ENCODE measurements around the gene MT4. TPM values are rescaled to one million over a fixed set of nuclear protein-coding genes. Genes with fewer than 3 reads are reported as not detected.

Gene MT4
- polyA plus RNA-seq, 4 donors: not detected

DNA sequence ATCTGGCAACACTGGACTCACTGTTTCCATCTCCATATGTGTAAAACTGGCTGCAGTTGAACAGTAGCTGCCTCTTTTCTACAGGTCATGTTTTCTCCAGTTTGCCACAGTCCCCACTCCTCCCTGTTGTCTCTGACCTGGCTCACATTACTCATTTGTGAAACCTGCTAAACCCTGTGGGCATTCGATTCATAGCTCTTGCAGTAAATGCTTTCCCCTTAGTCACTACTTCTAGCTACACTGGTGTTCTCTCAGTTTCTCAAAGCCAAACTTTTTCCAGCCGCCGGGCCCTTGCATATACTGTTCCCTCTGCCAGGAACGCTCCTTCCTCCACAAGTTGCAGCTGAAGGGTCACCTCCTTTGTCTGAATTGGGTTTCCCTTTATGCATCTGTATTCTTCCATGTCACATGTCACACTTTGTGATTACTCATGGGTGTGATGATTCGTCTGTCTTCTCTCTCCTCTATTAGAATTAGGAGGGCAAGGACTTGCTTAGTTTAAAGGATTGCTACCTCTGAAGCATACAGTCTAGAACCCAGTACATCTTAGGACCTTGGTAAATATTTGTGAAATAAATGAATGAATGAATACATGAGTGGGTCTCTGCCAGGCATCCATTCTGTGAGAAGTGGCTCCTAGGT is 15.0 kb upstream of the MT4 start:
- FAIRE-seq (no peak), DNase-seq (no peak)
- WGBS, 3 donors: 80 to 89% (median 85%) methylated on average over 5 of the region's 5 CpGs
- Histone ChIP-seq H3K4me1 (ENCODE audit: control insufficient read depth in 3 of 3, insufficient read depth in 2 of 3, low read depth in 1 of 3, low read length in 2 of 3) (no peaks in the 10 kb centered on the region), H3K36me3 (ENCODE audit: control insufficient read depth in 3 of 3, insufficient read depth in 2 of 3, low read depth in 1 of 3, low read length in 3 of 3) (no peaks in the 10 kb centered on the region), H3K9me3 (ENCODE audit: control insufficient read depth in 2 of 2, insufficient read depth in 1 of 2, low read depth in 1 of 2, low read length in 1 of 2) (no peaks in the 10 kb centered on the region), H3K27me3 (ENCODE audit: control insufficient read depth in 3 of 3, insufficient read depth in 3 of 3, low read length in 3 of 3) (no peaks in the 10 kb centered on the region), H3K4me3 (ENCODE audit: low read depth in 1 of 3, low read length in 3 of 3) (no peak overlapping the region), H3K27ac (ENCODE audit: low read depth in 1 of 3, low read length in 2 of 3) (no peak overlapping the region)

DNA sequence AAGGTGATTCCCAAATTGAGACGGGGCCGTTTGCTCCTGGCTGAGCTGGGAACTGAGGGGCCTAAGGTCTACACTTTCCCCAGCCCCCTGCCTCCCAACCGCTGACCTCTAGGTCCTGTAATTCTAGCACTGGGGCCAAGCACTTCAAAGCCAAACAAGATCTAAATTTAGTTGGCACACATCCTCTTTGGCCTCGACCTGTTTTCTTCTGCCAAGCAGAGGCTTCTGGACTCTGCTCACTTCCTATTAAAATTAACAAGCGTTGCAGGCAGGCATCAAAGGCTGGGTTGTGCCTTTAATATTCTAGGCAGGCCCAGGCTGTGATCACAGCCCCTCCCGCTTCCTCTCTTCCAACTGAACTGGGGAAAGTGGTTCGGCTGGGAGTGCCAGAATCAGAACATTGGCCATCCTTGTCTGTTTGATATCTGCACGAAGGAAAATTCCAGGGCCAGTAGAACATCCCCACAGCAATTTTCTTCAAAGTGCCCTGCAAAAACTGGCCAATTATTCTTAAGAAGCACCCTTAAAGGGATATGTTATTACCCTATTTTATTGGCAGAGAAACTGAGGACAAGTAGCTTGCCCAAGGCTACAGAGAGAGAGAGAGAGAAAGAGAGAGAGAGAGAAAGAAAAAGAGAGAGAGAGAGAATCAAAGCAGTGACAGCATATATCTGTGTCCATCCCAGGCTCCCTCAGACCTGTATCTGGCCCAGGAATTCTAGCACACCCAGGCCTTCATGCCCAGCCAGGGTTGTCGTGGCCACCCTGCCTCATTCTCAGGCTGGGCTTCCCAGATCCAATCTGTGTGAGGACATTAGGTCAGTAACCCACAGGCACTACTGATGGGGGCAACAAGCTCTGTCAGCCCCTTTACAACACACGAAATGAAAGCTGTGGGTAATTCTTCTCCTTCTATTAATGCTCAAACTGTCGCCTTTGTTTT is 12.8 kb upstream of the MT4 start:
- Histone ChIP-seq H3K9me3 (ENCODE audit: control insufficient read depth in 2 of 2, insufficient read depth in 1 of 2, low read depth in 1 of 2, low read length in 1 of 2) (no peaks in the 10 kb centered on the region), H3K27ac (ENCODE audit: low read depth in 1 of 3, low read length in 2 of 3) (no peak overlapping the region), H3K4me3 (ENCODE audit: low read depth in 1 of 3, low read length in 3 of 3) (no peak overlapping the region), H3K4me1 (ENCODE audit: control insufficient read depth in 3 of 3, insufficient read depth in 2 of 3, low read depth in 1 of 3, low read length in 2 of 3) (no peaks in the 10 kb centered on the region), H3K36me3 (ENCODE audit: control insufficient read depth in 3 of 3, insufficient read depth in 2 of 3, low read depth in 1 of 3, low read length in 3 of 3) (no peaks in the 10 kb centered on the region), H3K27me3 (ENCODE audit: control insufficient read depth in 3 of 3, insufficient read depth in 3 of 3, low read length in 3 of 3) (peaks cover 0 to 3% (median 0%) of the 10 kb centered on the region in 3 donors)
- 20 to 36% (median 30%) methylated on average over 11 of the region's 11 CpGs for WGBS, 3 donors
- DNase-seq (peak; percentile 28 to 64), FAIRE-seq (no peak)

GRCh38 chr16:56554441-56554840 is 10.4 kb upstream of the MT4 start:
- Histone ChIP-seq H3K4me3 (ENCODE audit: low read depth in 1 of 3, low read length in 3 of 3) (no peak overlapping the region), H3K4me1 (ENCODE audit: control insufficient read depth in 3 of 3, insufficient read depth in 2 of 3, low read depth in 1 of 3, low read length in 2 of 3) (no peaks in the 10 kb centered on the region), H3K27ac (ENCODE audit: low read depth in 1 of 3, low read length in 2 of 3) (no peak overlapping the region), H3K27me3 (ENCODE audit: control insufficient read depth in 3 of 3, insufficient read depth in 3 of 3, low read length in 3 of 3) (peaks cover 0 to 7% (median 0%) of the 10 kb centered on the region in 3 donors), H3K9me3 (ENCODE audit: control insufficient read depth in 2 of 2, insufficient read depth in 1 of 2, low read depth in 1 of 2, low read length in 1 of 2) (no peaks in the 10 kb centered on the region), H3K36me3 (ENCODE audit: control insufficient read depth in 3 of 3, insufficient read depth in 2 of 3, low read depth in 1 of 3, low read length in 3 of 3) (no peaks in the 10 kb centered on the region)
- no peak for DNase-seq
- WGBS, 3 donors: 89 to 93% (median 93%) methylated on average over 10 of the region's 10 CpGs
- FAIRE-seq: no peak

DNA sequence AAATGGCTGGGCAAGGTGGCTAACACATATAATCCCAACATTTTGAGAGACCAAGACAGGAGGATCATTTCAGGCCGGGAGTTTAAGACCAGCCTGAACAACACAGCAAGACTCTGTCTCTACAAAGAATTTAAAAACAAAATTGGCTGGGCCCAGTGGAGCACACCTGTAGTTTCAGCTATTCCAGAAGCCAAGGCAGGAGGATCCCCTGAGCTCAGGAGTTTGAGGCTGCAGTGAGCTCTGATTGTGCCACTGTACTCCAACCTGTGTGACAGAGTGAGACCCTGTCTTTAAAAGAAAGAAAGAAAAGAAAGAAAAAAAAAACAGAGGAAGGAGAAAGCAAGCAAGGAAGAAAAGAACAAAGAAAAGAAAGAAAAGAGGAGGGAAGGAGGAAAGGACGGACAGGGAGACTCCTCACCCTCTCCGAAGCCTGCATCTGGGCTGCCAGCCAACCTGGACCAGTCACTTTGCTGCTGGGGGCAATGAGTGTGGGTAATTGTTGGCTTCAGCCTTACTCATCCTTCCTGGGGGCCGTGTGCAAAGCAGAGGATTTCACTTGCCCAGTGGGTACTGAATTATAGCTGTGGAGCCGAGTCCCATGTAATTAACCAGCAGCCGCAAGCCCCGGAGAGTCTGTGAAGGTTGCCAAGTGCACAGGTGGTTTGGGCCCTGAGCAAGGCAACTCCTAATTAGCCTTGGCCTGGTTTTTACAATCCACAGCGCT is 6.7 kb upstream of the MT4 start:
- FAIRE-seq: no peak
- no peak for DNase-seq
- Histone ChIP-seq H3K27ac (ENCODE audit: low read depth in 1 of 3, low read length in 2 of 3) (no peak overlapping the region), H3K4me3 (ENCODE audit: low read depth in 1 of 3, low read length in 3 of 3) (no peak overlapping the region), H3K9me3 (ENCODE audit: control insufficient read depth in 2 of 2, insufficient read depth in 1 of 2, low read depth in 1 of 2, low read length in 1 of 2) (no peaks in the 10 kb centered on the region), H3K27me3 (ENCODE audit: control insufficient read depth in 3 of 3, insufficient read depth in 3 of 3, low read length in 3 of 3) (peaks cover 0 to 7% (median 0%) of the 10 kb centered on the region in 3 donors), H3K4me1 (ENCODE audit: control insufficient read depth in 3 of 3, insufficient read depth in 2 of 3, low read depth in 1 of 3, low read length in 2 of 3) (no peaks in the 10 kb centered on the region), H3K36me3 (ENCODE audit: control insufficient read depth in 3 of 3, insufficient read depth in 2 of 3, low read depth in 1 of 3, low read length in 3 of 3) (no peaks in the 10 kb centered on the region)
- WGBS, 3 donors: 30 to 54% (median 34%) methylated on average over 8 of the region's 8 CpGs

GRCh38 chr16:56559109-56559508 is 5.8 kb upstream of the MT4 start:
- Histone ChIP-seq H3K4me1 (ENCODE audit: control insufficient read depth in 3 of 3, insufficient read depth in 2 of 3, low read depth in 1 of 3, low read length in 2 of 3) (no peaks in the 10 kb centered on the region), H3K9me3 (ENCODE audit: control insufficient read depth in 2 of 2, insufficient read depth in 1 of 2, low read depth in 1 of 2, low read length in 1 of 2) (no peaks in the 10 kb centered on the region), H3K27ac (ENCODE audit: low read depth in 1 of 3, low read length in 2 of 3) (no peak overlapping the region), H3K4me3 (ENCODE audit: low read depth in 1 of 3, low read length in 3 of 3) (no peak overlapping the region), H3K36me3 (ENCODE audit: control insufficient read depth in 3 of 3, insufficient read depth in 2 of 3, low read depth in 1 of 3, low read length in 3 of 3) (no peaks in the 10 kb centered on the region), H3K27me3 (ENCODE audit: control insufficient read depth in 3 of 3, insufficient read depth in 3 of 3, low read length in 3 of 3) (peaks cover 0 to 7% (median 0%) of the 10 kb centered on the region in 3 donors)
- FAIRE-seq (no peak), DNase-seq (no peak)
- 82 to 89% (median 87%) methylated on average over 4 of the region's 4 CpGs for WGBS, 3 donors

- FAIRE-seq (no peak), DNase-seq (no peak)
- Histone ChIP-seq H3K9me3 (ENCODE audit: control insufficient read depth in 2 of 2, insufficient read depth in 1 of 2, low read depth in 1 of 2, low read length in 1 of 2) (no peaks in the 10 kb centered on the region), H3K4me3 (ENCODE audit: low read depth in 1 of 3, low read length in 3 of 3) (no peak overlapping the region), H3K27ac (ENCODE audit: low read depth in 1 of 3, low read length in 2 of 3) (no peak overlapping the region), H3K27me3 (ENCODE audit: control insufficient read depth in 3 of 3, insufficient read depth in 3 of 3, low read length in 3 of 3) (peaks cover 0 to 7% (median 0%) of the 10 kb centered on the region in 3 donors), H3K4me1 (ENCODE audit: control insufficient read depth in 3 of 3, insufficient read depth in 2 of 3, low read depth in 1 of 3, low read length in 2 of 3) (no peaks in the 10 kb centered on the region), H3K36me3 (ENCODE audit: control insufficient read depth in 3 of 3, insufficient read depth in 2 of 3, low read depth in 1 of 3, low read length in 3 of 3) (no peaks in the 10 kb centered on the region)
- 47 to 62% (median 57%) methylated on average over 1 of the region's 1 CpG for WGBS, 3 donors
Measured at GRCh38 chr16:56560447-56560846, 4.4 kb upstream of the MT4 start.

DNA sequence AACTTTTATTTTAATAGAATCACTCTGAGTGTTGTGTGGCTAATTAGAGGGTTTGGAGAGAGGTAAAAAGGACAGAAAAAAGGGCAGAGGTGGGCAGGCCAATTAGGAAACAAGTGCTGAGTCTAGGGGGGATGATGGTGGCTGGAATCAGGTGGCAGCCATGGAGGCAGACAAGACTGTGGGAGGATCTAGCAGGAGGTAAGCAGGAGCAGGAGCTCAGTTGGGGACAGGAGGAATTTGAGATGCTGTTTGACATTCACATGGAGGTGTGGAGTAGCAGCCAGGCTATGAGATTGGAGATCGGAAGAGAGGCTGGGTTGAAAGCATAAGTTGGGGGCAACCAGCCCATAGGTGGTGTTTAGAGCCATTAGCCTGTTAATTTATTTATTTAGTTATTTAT is 3.7 kb upstream of the MT4 start:
- no peak overlapping the region for H3K4me3 ChIP-seq (ENCODE audit: low read depth in 1 of 3, low read length in 3 of 3)
- H3K36me3 ChIP-seq (ENCODE audit: control insufficient read depth in 3 of 3, insufficient read depth in 2 of 3, low read depth in 1 of 3, low read length in 3 of 3): no peaks in the 10 kb centered on the region
- H3K27ac ChIP-seq (ENCODE audit: low read depth in 1 of 3, low read length in 2 of 3): no peak overlapping the region
- H3K9me3 ChIP-seq (ENCODE audit: control insufficient read depth in 2 of 2, insufficient read depth in 1 of 2, low read depth in 1 of 2, low read length in 1 of 2): no peaks in the 10 kb centered on the region
- WGBS, 3 donors: 78 to 91% (median 88%) methylated on average over 1 of the region's 1 CpG
- DNase-seq (no peak), FAIRE-seq (no peak)
- no peaks in the 10 kb centered on the region for H3K4me1 ChIP-seq (ENCODE audit: control insufficient read depth in 3 of 3, insufficient read depth in 2 of 3, low read depth in 1 of 3, low read length in 2 of 3)
- H3K27me3 ChIP-seq (ENCODE audit: control insufficient read depth in 3 of 3, insufficient read depth in 3 of 3, low read length in 3 of 3): peaks cover 0 to 5% (median 0%) of the 10 kb centered on the region in 3 donors

DNA sequence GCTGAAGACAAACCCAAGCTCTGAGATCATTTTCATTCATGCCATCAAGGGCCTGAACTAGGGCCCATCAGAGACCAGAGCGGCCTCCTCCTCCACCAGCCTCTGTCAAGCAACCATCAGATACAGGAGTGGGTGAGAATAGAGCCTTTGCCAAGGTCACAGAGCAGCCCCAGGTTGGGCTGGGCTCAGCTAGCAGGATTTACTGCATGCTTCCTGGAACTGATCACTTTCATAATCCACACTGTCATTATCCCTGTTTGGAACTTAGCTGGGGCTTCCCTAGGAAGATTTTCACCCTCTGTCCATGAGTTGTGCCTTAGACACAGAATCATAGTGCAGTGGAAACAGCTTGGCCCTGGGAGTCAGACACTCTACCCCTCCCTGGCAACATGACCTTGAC is 5.1 kb downstream of the MT4 start:
- no peaks in the 10 kb centered on the region for H3K9me3 ChIP-seq (ENCODE audit: control insufficient read depth in 2 of 2, insufficient read depth in 1 of 2, low read depth in 1 of 2, low read length in 1 of 2)
- H3K27ac ChIP-seq (ENCODE audit: low read depth in 1 of 3, low read length in 2 of 3): no peak overlapping the region
- 88 to 97% (median 88%) methylated on average over 1 of the region's 1 CpG for WGBS, 3 donors
- peaks cover 0 to 5% (median 0%) of the 10 kb centered on the region in 3 donors for H3K27me3 ChIP-seq (ENCODE audit: control insufficient read depth in 3 of 3, insufficient read depth in 3 of 3, low read length in 3 of 3)
- H3K4me1 ChIP-seq (ENCODE audit: control insufficient read depth in 3 of 3, insufficient read depth in 2 of 3, low read depth in 1 of 3, low read length in 2 of 3): no peaks in the 10 kb centered on the region
- DNase-seq (no peak), FAIRE-seq (no peak)
- H3K4me3 ChIP-seq (ENCODE audit: low read depth in 1 of 3, low read length in 3 of 3): no peak overlapping the region
- H3K36me3 ChIP-seq (ENCODE audit: control insufficient read depth in 3 of 3, insufficient read depth in 2 of 3, low read depth in 1 of 3, low read length in 3 of 3): no peaks in the 10 kb centered on the region

Data from small intestine (tissue), 7 donors.